Posterior cingulate gyrus (tissue), 11 donors: ENCODE data around the gene ACOT9.
"Not testable (repeated sequence)": the region's sequence is repeated elsewhere in the genome, so short reads cannot be mapped to it uniquely, and the experiment has no call there.

ENCODE experiments used
- DNase-seq, 10 donors: peaks; one replicate each; pipeline versions ENCODE4 v3.0.0 to v3.0.0-alpha.2; 2020 to 2021; ENCODE audit warnings: mixed read lengths in 3 of 10
- intact Hi-C: fragments of 100-400 bp; cut with DNase I; formaldehyde crosslinking; loops from one replicate; pipeline ENCODE4 v1.15.1; 2023

Gene ACOT9

GRCh38 chrX:23766650-23767551 is 23.8 kb upstream of the ACOT9 start:
- peak in 1 of 10 donors; percentile 80 for DNase-seq

GRCh38 chrX:23765868-23766267 is 22.8 kb upstream of the ACOT9 start:
- intact Hi-C loops, result no loop called here
- no peak for DNase-seq

More at GRCh38 chrX:23766650-23767551, 23.8 kb upstream of the ACOT9 start:
- intact Hi-C loops, result no loop called here

DNA sequence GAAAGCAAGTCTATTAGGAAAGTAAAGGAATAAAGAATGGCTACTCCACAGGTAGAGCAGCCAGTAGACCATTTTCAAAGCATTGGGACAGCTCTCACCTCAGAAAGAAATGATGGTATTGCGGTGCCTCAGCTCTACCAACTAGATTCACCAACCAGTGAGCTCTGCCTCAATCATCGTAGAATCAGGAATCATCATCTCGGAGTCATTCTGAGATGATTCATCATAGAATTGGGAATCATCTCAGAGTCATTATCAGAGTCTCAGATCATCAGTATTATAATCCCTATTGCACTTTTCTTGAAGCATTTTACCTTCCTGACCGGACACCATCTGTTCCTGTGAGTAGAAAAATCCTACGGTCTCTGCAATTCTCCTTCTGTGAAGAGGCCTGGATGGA is 22.4 kb upstream of the ACOT9 start:
- DNase-seq, result no peak
- intact Hi-C loops, result no loop called here

- intact Hi-C loops, result no loop called here
- no peak for DNase-seq
These were observed 21.3 kb upstream of the ACOT9 start for GRCh38 chrX:23764188-23764984.

DNA sequence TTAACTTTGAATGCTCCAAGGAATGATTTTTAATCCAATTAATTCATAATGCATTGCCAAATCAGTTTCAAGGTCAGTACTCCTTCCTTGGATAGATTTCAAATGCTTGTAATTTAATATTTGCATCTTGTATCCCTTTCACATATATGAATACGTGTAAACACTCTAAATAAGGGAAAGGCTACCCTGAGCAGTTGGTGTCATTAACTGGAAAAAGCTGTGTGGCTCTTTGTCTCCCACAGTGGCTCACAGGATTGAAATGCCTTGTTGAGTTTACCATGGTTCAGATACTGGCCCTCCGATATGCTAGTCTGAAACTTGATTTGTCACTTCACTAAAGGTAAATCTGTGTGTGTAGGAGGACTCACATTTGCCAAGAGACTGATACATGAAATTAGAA is 16.7 kb upstream of the ACOT9 start:
- no peak for DNase-seq
- intact Hi-C loops, result no loop called here

- DNase-seq, result peak in 3 of 10 donors; percentile 26 to 47 (median 27)
- intact Hi-C loops, result no loop called here
These were observed 13.1 kb upstream of the ACOT9 start for GRCh38 chrX:23756165-23756564.

DNA sequence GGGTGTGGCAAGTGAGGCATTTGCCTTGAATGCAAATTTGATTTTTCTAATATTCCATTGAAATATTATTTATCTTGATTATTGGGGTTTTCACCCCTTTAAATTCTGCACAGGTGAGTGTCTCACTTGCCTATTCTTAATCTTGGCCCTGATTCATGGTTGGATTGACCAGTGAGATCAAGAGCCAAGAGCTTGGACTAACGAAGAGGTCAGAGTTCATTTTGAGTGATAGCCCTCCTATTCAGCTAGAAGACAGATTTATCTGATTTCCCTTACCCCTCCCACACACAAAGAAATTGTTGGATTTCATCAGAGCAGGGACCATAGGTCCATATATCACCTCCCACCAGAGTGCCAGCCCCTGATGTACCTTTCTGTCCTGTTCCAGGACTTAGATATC is 11.6 kb upstream of the ACOT9 start:
- DNase-seq, result no peak
- intact Hi-C loops, result no loop called here

- intact Hi-C loops, result no loop called here
- no peak for DNase-seq
These were observed 9.8 kb upstream of the ACOT9 start for GRCh38 chrX:23752740-23753415.

- intact Hi-C loops, result no loop called here
- no peak for DNase-seq
These were observed 6.5 kb upstream of the ACOT9 start for GRCh38 chrX:23749576-23749975.

DNA sequence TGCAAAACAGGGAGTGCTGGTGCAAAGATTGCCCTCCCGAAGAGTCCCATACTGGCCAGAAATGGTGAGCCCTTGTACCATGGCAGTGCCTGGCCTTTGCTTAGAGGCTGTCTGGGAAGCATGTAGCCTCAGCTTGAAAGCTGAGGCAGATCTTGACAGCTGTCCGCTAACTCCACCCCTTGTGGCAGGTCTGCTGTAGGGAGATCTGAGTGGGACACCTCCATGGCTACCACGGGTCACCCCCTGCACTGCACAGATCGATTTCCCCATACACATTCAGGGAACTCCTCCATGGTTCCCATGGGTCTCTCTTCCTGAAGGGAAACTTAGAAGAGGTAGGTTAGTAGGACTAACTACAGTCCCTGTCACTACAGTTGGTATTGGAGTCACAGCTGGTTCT is 6.1 kb upstream of the ACOT9 start:
- DNase-seq, result no peak
- intact Hi-C loops, result no loop called here

GRCh38 chrX:23745786-23746185 is 2.7 kb upstream of the ACOT9 start:
- DNase-seq, result no peak
- intact Hi-C loops, result no loop called here

DNA sequence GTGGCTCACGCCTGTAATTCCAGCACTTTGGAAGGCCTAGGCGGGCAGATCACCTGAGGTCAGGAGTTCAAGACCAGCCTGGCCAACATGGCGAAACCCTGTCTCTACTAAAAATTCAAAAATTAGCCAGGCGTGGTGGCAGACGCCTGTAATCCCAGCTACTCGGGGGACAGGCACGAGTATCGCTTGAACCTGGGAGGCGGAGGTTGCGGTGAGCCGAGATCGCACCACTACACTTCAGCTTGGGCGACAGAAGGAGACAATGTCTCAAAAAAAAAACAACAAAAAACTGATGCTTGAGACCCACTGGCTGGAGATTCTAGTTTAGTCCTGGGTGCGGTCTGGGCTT is 521 bp upstream of the ACOT9 start:
- intact Hi-C loops, result not testable (repeated sequence)
- peak in 1 of 10 donors; percentile 71 for DNase-seq

- intact Hi-C loops, result no loop called here
- no peak for DNase-seq
These were observed 841 bp downstream of the ACOT9 start for GRCh38 chrX:23742174-23742696.

DNA sequence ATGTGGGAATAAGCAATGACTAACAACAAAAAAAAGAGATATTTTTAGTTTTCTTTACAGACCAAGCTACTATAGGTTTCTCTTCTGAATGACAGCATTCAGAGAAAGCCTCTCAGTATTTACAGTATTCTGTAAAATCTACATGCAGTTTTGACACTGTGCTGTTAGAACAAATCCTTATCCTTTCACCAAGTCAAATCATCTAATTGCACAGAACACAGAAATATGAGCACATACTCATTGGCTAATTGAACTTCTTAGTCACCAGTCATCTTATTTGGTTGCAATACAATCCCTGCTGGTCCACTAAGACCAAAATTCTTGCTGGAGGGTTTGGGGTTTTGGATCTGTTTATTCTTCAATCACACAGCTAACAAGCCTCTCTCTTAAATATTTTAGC is 5.7 kb downstream of the ACOT9 start:
- DNase-seq, result no peak
- intact Hi-C loops, result no loop called here

DNA sequence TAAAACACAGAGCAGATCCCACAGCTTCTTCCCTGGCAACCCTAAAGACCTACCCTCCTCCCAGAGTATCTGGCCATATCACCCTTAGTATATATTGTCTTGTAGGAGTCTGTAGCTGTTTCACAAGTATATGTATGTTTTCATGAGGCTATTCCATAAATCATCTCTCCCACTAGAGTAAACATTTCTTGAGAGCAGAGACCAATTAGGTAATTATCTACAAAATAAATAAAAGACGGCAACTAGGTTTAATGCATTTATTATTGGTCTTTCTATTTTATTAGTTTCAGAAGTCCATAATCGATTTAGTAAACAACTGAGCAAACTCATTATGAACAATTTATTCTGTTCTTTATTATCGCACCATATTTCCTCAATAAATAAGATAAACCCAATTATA is 7.0 kb downstream of the ACOT9 start:
- no peak for DNase-seq
- intact Hi-C loops, result no loop called here

DNA sequence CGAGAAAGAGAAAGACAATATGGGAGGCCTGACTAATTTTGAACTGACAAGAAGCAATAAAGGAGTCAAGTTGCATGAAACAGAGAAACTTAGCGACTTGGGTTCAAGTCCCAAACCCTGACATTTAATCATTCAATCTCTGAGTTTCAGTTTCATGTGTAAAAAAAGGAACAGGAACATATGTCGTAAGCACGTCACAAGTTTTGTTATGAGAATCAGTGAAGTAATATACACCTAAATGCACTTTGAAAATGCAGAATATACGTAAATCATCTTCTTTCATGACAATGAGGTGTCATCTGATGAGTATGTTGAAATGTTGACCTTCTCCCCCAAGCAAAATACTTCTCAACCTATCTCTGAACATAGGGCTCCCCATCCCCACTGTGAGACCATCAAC is 10.4 kb downstream of the ACOT9 start:
- intact Hi-C loops, result no loop called here
- DNase-seq, result no peak

- intact Hi-C loops, result no loop called here
- DNase-seq, result no peak
These were observed 11.1 kb downstream of the ACOT9 start for GRCh38 chrX:23731951-23732350.

DNA sequence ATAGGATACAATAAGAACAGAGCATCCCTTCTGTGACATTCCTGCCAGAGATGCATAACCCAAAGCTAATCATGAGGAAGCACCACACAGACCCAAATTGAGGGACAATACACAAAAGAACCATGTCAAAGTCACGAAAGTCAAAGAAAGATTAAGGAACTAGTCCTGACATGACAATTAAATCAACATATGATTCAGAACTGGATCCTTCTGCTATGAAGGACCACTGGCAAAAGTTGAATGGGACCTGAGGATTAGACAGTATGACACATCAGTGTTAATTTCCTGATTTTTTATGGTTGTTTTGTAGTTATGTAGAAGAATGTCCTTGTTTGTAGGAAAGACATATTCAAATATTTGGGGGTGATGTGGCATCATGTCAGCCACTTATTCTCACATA is 13.9 kb downstream of the ACOT9 start:
- no peak for DNase-seq
- intact Hi-C loops, result no loop called here

GRCh38 chrX:23727206-23727605 is 15.9 kb downstream of the ACOT9 start:
- no peak for DNase-seq
- intact Hi-C loops, result no loop called here

DNA sequence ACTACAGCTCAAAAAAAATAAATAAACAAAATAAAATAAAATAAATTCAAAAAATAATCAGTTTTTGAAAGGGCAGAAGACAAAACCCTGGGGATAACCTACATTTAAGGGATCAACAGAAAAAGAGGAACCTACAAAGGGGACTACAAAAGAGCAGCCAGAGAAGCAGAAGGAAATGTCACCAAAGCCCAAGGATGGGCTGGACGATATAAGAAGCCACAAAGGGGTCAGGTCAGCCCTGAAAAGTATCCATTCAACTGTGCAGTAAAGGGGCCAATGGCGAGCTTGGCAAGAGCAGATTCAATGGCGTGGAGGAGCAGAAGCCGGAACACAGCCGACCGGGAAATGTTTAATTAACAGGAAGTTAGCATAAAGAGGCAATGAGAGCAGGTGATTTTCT is 16.9 kb downstream of the ACOT9 start:
- intact Hi-C loops, result no loop called here
- no peak for DNase-seq

DNA sequence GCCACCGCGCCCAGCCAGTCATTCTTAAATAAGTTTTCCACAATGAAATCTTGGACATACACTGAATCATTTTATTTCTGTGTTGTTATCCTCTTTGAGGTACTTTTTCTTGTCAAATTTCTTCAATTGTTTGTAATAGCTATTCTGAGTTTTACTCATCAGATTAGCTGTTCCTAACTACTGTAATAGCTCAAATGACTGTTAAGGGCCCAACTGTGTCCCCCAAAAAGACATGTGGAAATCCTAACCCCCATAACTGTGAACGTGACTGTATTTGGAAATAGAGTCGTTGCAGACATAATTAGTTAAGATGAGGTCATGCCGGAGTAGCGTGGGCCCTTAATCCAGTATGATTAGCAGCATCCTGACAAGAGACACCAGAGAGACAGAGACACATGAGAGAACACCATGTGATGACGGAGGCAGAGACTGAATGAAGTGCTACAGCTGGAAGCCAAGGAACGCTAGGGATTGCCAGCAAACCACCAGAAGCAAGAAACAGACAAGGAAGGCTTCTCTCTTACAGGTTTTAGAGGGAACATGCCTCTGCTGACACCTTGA is 22.9 kb downstream of the ACOT9 start:
- DNase-seq, result no peak
- intact Hi-C loops, result no loop called here
